OCI-LY3 (cell line): ENCODE results near the gene LMO7.

ENCODE experiments used
- CTCF ChIP-seq: fragments of 200-600, 300-600 bp; sonication (generic); IDR thresholded peaks from 2 replicates; pipeline ENCODE4 v1.5.1; 2014; ENCODE audit warnings: antibody characterized with exemption, low read length, low read depth
- EZH2phosphoT487 ChIP-seq: fragments of 200-600 bp; shearing (Covaris generic); IDR thresholded peaks from 2 replicates; pipeline ENCODE4 v1.6.1; 2018; ENCODE audit warnings: antibody characterized with exemption, mixed run types, low read depth

GRCh38 chr13:75724752-75725517 lies 88.8 kb downstream of the LMO7 start:
- TF ChIP-seq CTCF, result no peak
- no peak for TF ChIP-seq EZH2phosphoT487
